GM12878 (cell line): Measurements from ENCODE around the gene MIEN1. TPM values are rescaled to one million over a fixed set of nuclear protein-coding genes. Genes with fewer than 3 reads are reported as not detected.
A peak's percentile ranks its signal among the peaks of the same experiment; 100 is the strongest.

ENCODE experiments used
- CBX5 ChIP-seq: sonication (generic); IDR thresholded peaks from 2 replicates; pipeline ENCODE4 v1.6.1; 2016; ENCODE audit warnings: low read depth, moderate library complexity, mild to moderate bottlenecking, inconsistent platforms
- DPF2 ChIP-seq: fragments of 450-650 bp; IDR thresholded peaks from 2 replicates; pipeline ENCODE4 v1.6.1; 2017; ENCODE audit warnings: mild to moderate bottlenecking
- GATAD2B ChIP-seq: fragments of 450-650 bp; conservative IDR thresholded peaks from 2 replicates; pipeline ENCODE4 v1.6.1; 2017; ENCODE audit warnings: low read depth, mild to moderate bottlenecking, moderate library complexity
- IKZF2 ChIP-seq, 2 experiments: fragments of 450-650 bp; IDR thresholded peaks; 2 replicates each; pipeline ENCODE4 v1.6.1; 2017; ENCODE audit warnings: mild to moderate bottlenecking in 2 of 2, moderate library complexity in 2 of 2
- JUNB ChIP-seq: IDR thresholded peaks from 2 replicates; pipeline ENCODE4 v1.6.1; 2016; ENCODE audit warnings: antibody characterized with exemption, mild to moderate bottlenecking
- KDM1A ChIP-seq: fragments of 200-600 bp; sonication (generic); IDR thresholded peaks from 2 replicates; pipeline ENCODE4 v1.6.1; 2016; ENCODE audit warnings: borderline replicate concordance
- NFIC ChIP-seq: IDR thresholded peaks from 2 replicates; pipeline ENCODE4 v1.6.1; 2012; ENCODE audit warnings: low read depth, mild to moderate bottlenecking, inconsistent platforms, low read length, moderate library complexity
- NRF1 ChIP-seq: conservative IDR thresholded peaks from 2 replicates; pipeline ENCODE4 v1.6.1; 2011; ENCODE audit warnings: mild to moderate bottlenecking, low read depth, low read length, improper control_type of control experiment
- PRDM15 ChIP-seq: fragments of 450-650 bp; formaldehyde crosslinking; IDR thresholded peaks from 2 replicates; pipeline ENCODE4 v1.4.0; 2020; ENCODE audit warnings: mild to moderate bottlenecking, moderate library complexity
- RAD21 ChIP-seq: IDR thresholded peaks from 2 replicates; pipeline ENCODE4 v1.6.1; 2011; ENCODE audit warnings: mild to moderate bottlenecking, low read depth, low read length, moderate library complexity; ENCODE audit not compliant: insufficient read depth
- ZNF217 ChIP-seq: fragments of 450-650 bp; IDR thresholded peaks from 2 replicates; pipeline ENCODE4 v1.6.1; 2017; ENCODE audit warnings: antibody characterized with exemption, mild to moderate bottlenecking
- ZZZ3 ChIP-seq: IDR thresholded peaks from 2 replicates; pipeline ENCODE4 v1.6.1; 2011; ENCODE audit warnings: low read depth; ENCODE audit not compliant: control insufficient read depth, insufficient read length
- polyA plus RNA-seq, 11 experiments: library from polyadenylated mRNA; depleted of rRNA in 4 of 11; unstranded in 6 of 11; stranded (reverse) in 5 of 11; fragments of >200 nt; fragmentation: Nextera tagmentation in 4 of 11; fragmentation: Illumina TruSeq in 1 of 11; extraction: Ambion mirVana in 4 of 11; extraction: Trizol in 1 of 11; gene quantifications; 1 replicate in 1 of 11; 2 replicates in 10 of 11; pipeline versions ENCODE4 v1.2.1 to v1.2.3, GENCODE V29; 2011 to 2016; ENCODE audit warnings: inconsistent platforms in 2 of 11, missing spikeins in 2 of 11, low read depth in 1 of 11
- total RNA-seq, 4 experiments: library from RNA; depleted of rRNA in 3 of 4; stranded (reverse); fragments of >200 nt in 3 of 4; fragmentation: Illumina TruSeq in 1 of 4; extraction: Trizol in 1 of 4; gene quantifications; 2 replicates each; pipeline versions ENCODE4 v1.2.1 to v1.2.3, GENCODE V29; 2013 to 2021
- TF ChIP-seq, protein P1 (sequence below): IDR thresholded peaks from 2 replicates; pipeline ENCODE4 v1.6.1; 2012; ENCODE audit warnings: improper control_type of control experiment, low read depth, low read length; ENCODE audit not compliant: insufficient replicate concordance
- TF ChIP-seq, protein P2 (sequence below): fragments of 450-650 bp; IDR thresholded peaks from 2 replicates; pipeline ENCODE4 v1.6.1; 2017; ENCODE audit warnings: mild to moderate bottlenecking
- TF ChIP-seq, protein P3 (sequence below): fragments of 450-650 bp; IDR thresholded peaks from 2 replicates; pipeline ENCODE4 v1.6.1; 2018; ENCODE audit warnings: mild to moderate bottlenecking, low read depth, moderate library complexity; ENCODE audit not compliant: partially characterized antibody

The MIEN1 gene
- total and polyA plus RNA-seq, 10 of the 15 experiments (the other 5 are each of a cell fraction or from before 2014, with no cell fraction given): 24.9 to 89.1 (median 47.7) TPM

GRCh38 chr17:39757931-39758873, 27.9 kb upstream of the MIEN1 start (continued):
- TF ChIP-seq PRDM15 (CRISPR knock-in tag) (no peak), DPF2 (peak; percentile 83), KDM1A (no peak), ZZZ3 (no peak), GATAD2B (peak; percentile 82), RAD21 (0 out of 2 replicates have a peak, but pooled peaks have one; percentile 3), NRF1 (no peak), IKZF2 (IDR thresholded peaks at IDR 0.05) (peak; percentile 96 to 97), CBX5 (no peak), NFIC (peak; percentile 92), ZNF217 (0 out of 2 replicates have a peak, but pooled peaks have one; percentile 25), JUNB (peak; percentile 47)
- TF ChIP-seq, protein P1, sequence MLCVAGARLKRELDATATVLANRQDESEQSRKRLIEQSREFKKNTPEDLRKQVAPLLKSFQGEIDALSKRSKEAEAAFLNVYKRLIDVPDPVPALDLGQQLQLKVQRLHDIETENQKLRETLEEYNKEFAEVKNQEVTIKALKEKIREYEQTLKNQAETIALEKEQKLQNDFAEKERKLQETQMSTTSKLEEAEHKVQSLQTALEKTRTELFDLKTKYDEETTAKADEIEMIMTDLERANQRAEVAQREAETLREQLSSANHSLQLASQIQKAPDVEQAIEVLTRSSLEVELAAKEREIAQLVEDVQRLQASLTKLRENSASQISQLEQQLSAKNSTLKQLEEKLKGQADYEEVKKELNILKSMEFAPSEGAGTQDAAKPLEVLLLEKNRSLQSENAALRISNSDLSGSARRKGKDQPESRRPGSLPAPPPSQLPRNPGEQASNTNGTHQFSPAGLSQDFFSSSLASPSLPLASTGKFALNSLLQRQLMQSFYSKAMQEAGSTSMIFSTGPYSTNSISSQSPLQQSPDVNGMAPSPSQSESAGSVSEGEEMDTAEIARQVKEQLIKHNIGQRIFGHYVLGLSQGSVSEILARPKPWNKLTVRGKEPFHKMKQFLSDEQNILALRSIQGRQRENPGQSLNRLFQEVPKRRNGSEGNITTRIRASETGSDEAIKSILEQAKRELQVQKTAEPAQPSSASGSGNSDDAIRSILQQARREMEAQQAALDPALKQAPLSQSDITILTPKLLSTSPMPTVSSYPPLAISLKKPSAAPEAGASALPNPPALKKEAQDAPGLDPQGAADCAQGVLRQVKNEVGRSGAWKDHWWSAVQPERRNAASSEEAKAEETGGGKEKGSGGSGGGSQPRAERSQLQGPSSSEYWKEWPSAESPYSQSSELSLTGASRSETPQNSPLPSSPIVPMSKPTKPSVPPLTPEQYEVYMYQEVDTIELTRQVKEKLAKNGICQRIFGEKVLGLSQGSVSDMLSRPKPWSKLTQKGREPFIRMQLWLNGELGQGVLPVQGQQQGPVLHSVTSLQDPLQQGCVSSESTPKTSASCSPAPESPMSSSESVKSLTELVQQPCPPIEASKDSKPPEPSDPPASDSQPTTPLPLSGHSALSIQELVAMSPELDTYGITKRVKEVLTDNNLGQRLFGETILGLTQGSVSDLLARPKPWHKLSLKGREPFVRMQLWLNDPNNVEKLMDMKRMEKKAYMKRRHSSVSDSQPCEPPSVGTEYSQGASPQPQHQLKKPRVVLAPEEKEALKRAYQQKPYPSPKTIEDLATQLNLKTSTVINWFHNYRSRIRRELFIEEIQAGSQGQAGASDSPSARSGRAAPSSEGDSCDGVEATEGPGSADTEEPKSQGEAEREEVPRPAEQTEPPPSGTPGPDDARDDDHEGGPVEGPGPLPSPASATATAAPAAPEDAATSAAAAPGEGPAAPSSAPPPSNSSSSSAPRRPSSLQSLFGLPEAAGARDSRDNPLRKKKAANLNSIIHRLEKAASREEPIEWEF: peak; percentile 44
- TF ChIP-seq, protein P2, sequence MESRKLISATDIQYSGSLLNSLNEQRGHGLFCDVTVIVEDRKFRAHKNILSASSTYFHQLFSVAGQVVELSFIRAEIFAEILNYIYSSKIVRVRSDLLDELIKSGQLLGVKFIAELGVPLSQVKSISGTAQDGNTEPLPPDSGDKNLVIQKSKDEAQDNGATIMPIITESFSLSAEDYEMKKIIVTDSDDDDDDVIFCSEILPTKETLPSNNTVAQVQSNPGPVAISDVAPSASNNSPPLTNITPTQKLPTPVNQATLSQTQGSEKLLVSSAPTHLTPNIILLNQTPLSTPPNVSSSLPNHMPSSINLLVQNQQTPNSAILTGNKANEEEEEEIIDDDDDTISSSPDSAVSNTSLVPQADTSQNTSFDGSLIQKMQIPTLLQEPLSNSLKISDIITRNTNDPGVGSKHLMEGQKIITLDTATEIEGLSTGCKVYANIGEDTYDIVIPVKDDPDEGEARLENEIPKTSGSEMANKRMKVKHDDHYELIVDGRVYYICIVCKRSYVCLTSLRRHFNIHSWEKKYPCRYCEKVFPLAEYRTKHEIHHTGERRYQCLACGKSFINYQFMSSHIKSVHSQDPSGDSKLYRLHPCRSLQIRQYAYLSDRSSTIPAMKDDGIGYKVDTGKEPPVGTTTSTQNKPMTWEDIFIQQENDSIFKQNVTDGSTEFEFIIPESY: no peak; the same call in 1 of the 2 replicates
- TF ChIP-seq, protein P3, sequence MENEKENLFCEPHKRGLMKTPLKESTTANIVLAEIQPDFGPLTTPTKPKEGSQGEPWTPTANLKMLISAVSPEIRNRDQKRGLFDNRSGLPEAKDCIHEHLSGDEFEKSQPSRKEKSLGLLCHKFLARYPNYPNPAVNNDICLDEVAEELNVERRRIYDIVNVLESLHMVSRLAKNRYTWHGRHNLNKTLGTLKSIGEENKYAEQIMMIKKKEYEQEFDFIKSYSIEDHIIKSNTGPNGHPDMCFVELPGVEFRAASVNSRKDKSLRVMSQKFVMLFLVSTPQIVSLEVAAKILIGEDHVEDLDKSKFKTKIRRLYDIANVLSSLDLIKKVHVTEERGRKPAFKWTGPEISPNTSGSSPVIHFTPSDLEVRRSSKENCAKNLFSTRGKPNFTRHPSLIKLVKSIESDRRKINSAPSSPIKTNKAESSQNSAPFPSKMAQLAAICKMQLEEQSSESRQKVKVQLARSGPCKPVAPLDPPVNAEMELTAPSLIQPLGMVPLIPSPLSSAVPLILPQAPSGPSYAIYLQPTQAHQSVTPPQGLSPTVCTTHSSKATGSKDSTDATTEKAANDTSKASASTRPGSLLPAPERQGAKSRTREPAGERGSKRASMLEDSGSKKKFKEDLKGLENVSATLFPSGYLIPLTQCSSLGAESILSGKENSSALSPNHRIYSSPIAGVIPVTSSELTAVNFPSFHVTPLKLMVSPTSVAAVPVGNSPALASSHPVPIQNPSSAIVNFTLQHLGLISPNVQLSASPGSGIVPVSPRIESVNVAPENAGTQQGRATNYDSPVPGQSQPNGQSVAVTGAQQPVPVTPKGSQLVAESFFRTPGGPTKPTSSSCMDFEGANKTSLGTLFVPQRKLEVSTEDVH: no peak
